Measurements from ENCODE around the gene BCL11B. TPM values are rescaled to one million over a fixed set of nuclear protein-coding genes. Genes with fewer than 3 reads are reported as not detected.
A peak's percentile ranks its signal among the peaks of the same experiment; 100 is the strongest.

The BCL11B gene
- total RNA-seq, result under 0.01 and 0.05 TPM in 2 replicates

GRCh38 chr14:99271951-99272631 lies at the start of gene BCL11B:
Gene BCL11B, minus strand, starts transcription at chr14:99272197. Its CDS starts 979 bp downstream, at chr14:99271218.
- DNase-seq, result peak; percentile 92

GRCh38 chr14:99321236-99321925 lies 49.4 kb upstream of the BCL11B start:
- DNase-seq, result no peak

- DNase-seq, result no peak
Measured at GRCh38 chr14:99320621-99321235, 48.7 kb upstream of the BCL11B start.

- peak; percentile 65 for DNase-seq
Measured at GRCh38 chr14:99320105-99320572, 48.1 kb upstream of the BCL11B start.

GRCh38 chr14:99318959-99319295 lies 46.9 kb upstream of the BCL11B start:
- no peak for DNase-seq

GRCh38 chr14:99318091-99318958 lies 46.3 kb upstream of the BCL11B start:
- DNase-seq, result no peak

GRCh38 chr14:99317231-99318090 lies 45.5 kb upstream of the BCL11B start:
- no peak for DNase-seq

GRCh38 chr14:99316281-99317163 lies 44.5 kb upstream of the BCL11B start:
- DNase-seq, result no peak

GRCh38 chr14:99315197-99315596 lies 43.2 kb upstream of the BCL11B start:
- no peak for DNase-seq

- no peak for DNase-seq
Measured at GRCh38 chr14:99314623-99315022, 42.6 kb upstream of the BCL11B start.

GRCh38 chr14:99313234-99313633 lies 41.2 kb upstream of the BCL11B start:
- DNase-seq, result no peak

GRCh38 chr14:99312106-99312505 lies 40.1 kb upstream of the BCL11B start:
- DNase-seq, result no peak

GRCh38 chr14:99309220-99309766 lies 37.3 kb upstream of the BCL11B start:
- no peak for DNase-seq

- no peak for DNase-seq
Measured at GRCh38 chr14:99304208-99304607, 32.2 kb upstream of the BCL11B start.

GRCh38 chr14:99300190-99300589 lies 28.2 kb upstream of the BCL11B start:
- no peak for DNase-seq

GRCh38 chr14:99296517-99296916 lies 24.5 kb upstream of the BCL11B start:
- DNase-seq, result no peak

GRCh38 chr14:99289394-99290189 lies 17.6 kb upstream of the BCL11B start:
- DNase-seq, result no peak

GRCh38 chr14:99288948-99289347 lies 17.0 kb upstream of the BCL11B start:
- no peak for DNase-seq

- DNase-seq, result no peak
Measured at GRCh38 chr14:99287269-99287942, 15.4 kb upstream of the BCL11B start.

Data from dermis blood vessel endothelial cell (primary cell).